ENCODE measurements around the gene PTPN20.
"Not testable (repeated sequence)": the region's sequence is repeated elsewhere in the genome, so short reads cannot be mapped to it uniquely, and the experiment has no call there.

- TF ChIP-seq POLR2A (IDR thresholded peaks at IDR 0.05; ENCODE audit: low read length); GATA1 (IDR thresholded peaks at IDR 0.05; ENCODE audit: low read depth, low read length): not testable (repeated sequence)
These were observed at the start of gene PTPN20 for GRCh38 chr10:46911144-46911876.

All from erythroblast (primary cell).